Fibroblast of the conjunctiva (primary cell): Measurements from ENCODE around the gene STK40.

Experiments
- DNase-seq: peaks from one replicate; pipeline ENCODE4 v3.0.0-alpha.2; 2010; ENCODE audit warnings: low read depth

Gene STK40

GRCh38 chr1:36309397-36309796 is 76.3 kb downstream of the STK40 start:
- DNase-seq: no peak

GRCh38 chr1:36307601-36308330 is 78.0 kb downstream of the STK40 start:
- DNase-seq: no peak

GRCh38 chr1:36306902-36307456 is 78.7 kb downstream of the STK40 start:
- DNase-seq: peak; percentile 81

- no peak for DNase-seq
These were observed 79.4 kb downstream of the STK40 start, which contains the start of gene SH3D21 for GRCh38 chr1:36306210-36306901. Gene SH3D21, plus strand, starts transcription at chr1:36306368. Its CDS starts 53 bp downstream, at chr1:36306421.

GRCh38 chr1:36305915-36306209 is 79.9 kb downstream of the STK40 start:
- DNase-seq: no peak

GRCh38 chr1:36304970-36305914 is 80.5 kb downstream of the STK40 start:
- no peak for DNase-seq

- no peak for DNase-seq
These were observed 81.2 kb downstream of the STK40 start for GRCh38 chr1:36304521-36304920.

- DNase-seq: no peak
These were observed 81.9 kb downstream of the STK40 start for GRCh38 chr1:36303650-36304360.

GRCh38 chr1:36303244-36303643 is 82.5 kb downstream of the STK40 start:
- no peak for DNase-seq

GRCh38 chr1:36301220-36301619 is 84.5 kb downstream of the STK40 start:
- no peak for DNase-seq

GRCh38 chr1:36300526-36300925 is 85.2 kb downstream of the STK40 start:
- no peak for DNase-seq

GRCh38 chr1:36298640-36299039 is 87.1 kb downstream of the STK40 start:
- no peak for DNase-seq

GRCh38 chr1:36297062-36297461 is 88.7 kb downstream of the STK40 start:
- no peak for DNase-seq

- DNase-seq: no peak
These were observed 90.3 kb downstream of the STK40 start for GRCh38 chr1:36295390-36295789.
